ENCODE measurements around the gene SMARCA2.

The SMARCA2 gene

DNA sequence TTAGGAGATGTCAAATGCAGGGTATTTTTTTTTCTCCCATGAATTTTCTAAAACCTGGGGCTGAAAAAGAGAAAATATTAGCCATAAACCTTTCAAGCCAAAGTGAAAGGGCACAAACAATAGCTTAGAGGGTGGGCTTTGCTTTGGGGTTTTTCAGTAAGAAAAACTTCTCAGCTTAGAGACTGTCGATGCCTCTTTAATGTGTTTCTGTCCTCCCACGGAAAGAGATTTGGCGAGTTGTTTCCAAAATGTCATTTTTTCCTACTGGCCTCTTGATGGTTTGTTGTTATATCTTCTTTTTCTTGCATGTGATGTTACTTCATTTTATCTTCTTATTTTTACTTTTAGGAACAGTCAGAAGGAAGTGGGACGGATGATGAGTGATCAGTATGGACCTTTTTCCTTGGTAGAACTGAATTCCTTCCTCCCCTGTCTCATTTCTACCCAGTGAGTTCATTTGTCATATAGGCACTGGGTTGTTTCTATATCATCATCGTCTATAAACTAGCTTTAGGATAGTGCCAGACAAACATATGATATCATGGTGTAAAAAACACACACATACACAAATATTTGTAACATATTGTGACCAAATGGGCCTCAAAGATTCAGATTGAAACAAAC lies 177.3 kb downstream of the SMARCA2 start:
- H3K4me1 ChIP-seq (ENCODE audit: insufficient read depth, low read length, poor library complexity, severe bottlenecking) = no peaks in the 10 kb centered on the region
- H3K27me3 ChIP-seq (ENCODE audit: insufficient read depth, low read length, poor library complexity, severe bottlenecking) = no peaks in the 10 kb centered on the region
- H3K9me2 ChIP-seq (replicated peaks; ENCODE audit: low read depth, low read length) = no peaks in the 10 kb centered on the region
- no peaks in the 10 kb centered on the region for H3K79me2 ChIP-seq (ENCODE audit: insufficient read depth, low read length)
- H3F3A ChIP-seq (ENCODE audit: low read depth) = no peaks in the 10 kb centered on the region
- TF ChIP-seq CTCF (conservative IDR thresholded peaks at IDR 0.05; ENCODE audit: low read length) (no peak), EZH2phosphoT487 (IDR thresholded peaks at IDR 0.05; ENCODE audit: borderline replicate concordance) (no peak)
- no peak overlapping the region for H3K4me2 ChIP-seq (ENCODE audit: low read depth, low read length, poor library complexity, severe bottlenecking)
- no peaks in the 10 kb centered on the region for H3K9me3 ChIP-seq (ENCODE audit: insufficient read depth, low read depth, low read length)
- no peaks in the 10 kb centered on the region for H4K20me1 ChIP-seq (ENCODE audit: insufficient read depth, low read length, poor library complexity, severe bottlenecking)
- peaks cover 66% of the 10 kb centered on the region; the same call in 1 of the 2 replicates for H3K36me3 ChIP-seq (ENCODE audit: insufficient read depth, low read length)
- H3K9ac ChIP-seq (ENCODE audit: low read depth, low read length, poor library complexity, severe bottlenecking) = no peak overlapping the region
- no peak overlapping the region for H2AFZ ChIP-seq (ENCODE audit: low read length)
- H3K4me3 ChIP-seq (ENCODE audit: low read length, poor library complexity, severe bottlenecking) = no peak overlapping the region

GRCh38 chr9:2193552-2193951 lies 178.4 kb downstream of the SMARCA2 start:
- Histone ChIP-seq H3K4me2 (ENCODE audit: low read depth, low read length, poor library complexity, severe bottlenecking) (no peak overlapping the region), H3K27me3 (ENCODE audit: insufficient read depth, low read length, poor library complexity, severe bottlenecking) (no peaks in the 10 kb centered on the region), H3K4me1 (ENCODE audit: insufficient read depth, low read length, poor library complexity, severe bottlenecking) (no peaks in the 10 kb centered on the region), H3K9ac (ENCODE audit: low read depth, low read length, poor library complexity, severe bottlenecking) (no peak overlapping the region), H3K4me3 (ENCODE audit: low read length, poor library complexity, severe bottlenecking) (no peak overlapping the region), H4K20me1 (ENCODE audit: insufficient read depth, low read length, poor library complexity, severe bottlenecking) (no peaks in the 10 kb centered on the region), H3F3A (ENCODE audit: low read depth) (no peaks in the 10 kb centered on the region), H3K9me2 (replicated peaks; ENCODE audit: low read depth, low read length) (no peaks in the 10 kb centered on the region), H3K36me3 (ENCODE audit: insufficient read depth, low read length) (peaks cover 58% of the 10 kb centered on the region; the same call in 1 of the 2 replicates), H3K9me3 (ENCODE audit: insufficient read depth, low read depth, low read length) (no peaks in the 10 kb centered on the region), H3K79me2 (ENCODE audit: insufficient read depth, low read length) (no peaks in the 10 kb centered on the region), H2AFZ (ENCODE audit: low read length) (no peak overlapping the region)
- TF ChIP-seq EZH2phosphoT487 (IDR thresholded peaks at IDR 0.05; ENCODE audit: borderline replicate concordance) (no peak), CTCF (conservative IDR thresholded peaks at IDR 0.05; ENCODE audit: low read length) (no peak; the same call in 1 of the 2 replicates)

DNA sequence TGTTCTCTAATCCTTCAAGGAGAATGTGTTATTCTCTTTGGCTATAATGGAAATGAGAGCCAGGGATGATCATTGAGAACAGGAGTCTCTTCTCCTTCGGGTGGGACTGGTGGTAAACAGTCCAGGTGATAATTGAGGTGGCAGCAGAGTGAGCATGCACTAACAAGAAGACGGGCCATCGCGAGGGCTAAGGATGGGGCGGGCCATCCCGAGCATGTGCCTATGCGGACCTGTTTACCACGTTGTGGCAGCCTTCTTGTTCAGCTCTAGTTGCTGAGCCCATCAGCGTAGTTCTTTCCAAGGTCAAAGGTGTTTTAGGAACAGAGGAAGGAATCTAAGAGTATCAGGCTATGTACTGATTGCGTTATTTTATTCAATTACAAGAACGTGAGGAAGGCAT lies 180.1 kb downstream of the SMARCA2 start:
- Histone ChIP-seq H3K79me2 (ENCODE audit: insufficient read depth, low read length) (no peaks in the 10 kb centered on the region), H3F3A (ENCODE audit: low read depth) (no peaks in the 10 kb centered on the region), H3K27me3 (ENCODE audit: insufficient read depth, low read length, poor library complexity, severe bottlenecking) (no peaks in the 10 kb centered on the region), H3K4me1 (ENCODE audit: insufficient read depth, low read length, poor library complexity, severe bottlenecking) (no peaks in the 10 kb centered on the region), H3K9me3 (ENCODE audit: insufficient read depth, low read depth, low read length) (peaks cover 3% of the 10 kb centered on the region; the same call in 1 of the 2 replicates), H3K9me2 (replicated peaks; ENCODE audit: low read depth, low read length) (no peaks in the 10 kb centered on the region), H3K4me3 (ENCODE audit: low read length, poor library complexity, severe bottlenecking) (no peak overlapping the region), H3K9ac (ENCODE audit: low read depth, low read length, poor library complexity, severe bottlenecking) (no peak overlapping the region), H3K4me2 (ENCODE audit: low read depth, low read length, poor library complexity, severe bottlenecking) (no peak overlapping the region), H3K36me3 (ENCODE audit: insufficient read depth, low read length) (peaks cover 42% of the 10 kb centered on the region; the same call in 1 of the 2 replicates), H2AFZ (ENCODE audit: low read length) (no peak overlapping the region), H4K20me1 (ENCODE audit: insufficient read depth, low read length, poor library complexity, severe bottlenecking) (no peaks in the 10 kb centered on the region)
- TF ChIP-seq EZH2phosphoT487 (IDR thresholded peaks at IDR 0.05; ENCODE audit: borderline replicate concordance) (no peak), CTCF (conservative IDR thresholded peaks at IDR 0.05; ENCODE audit: low read length) (no peak)
